22Rv1 (cell line): ENCODE data around the gene RAD50.

Experiments
- CTCF ChIP-seq: fragments of 450-650 bp; IDR thresholded peaks from 2 replicates; pipeline ENCODE4 v1.5.1; 2017; ENCODE audit warnings: mild to moderate bottlenecking
- ZFX ChIP-seq: fragments of 450-650 bp; IDR thresholded peaks from 2 replicates; pipeline ENCODE4 v1.6.1; 2017; ENCODE audit warnings: antibody characterized with exemption, borderline replicate concordance

DNA sequence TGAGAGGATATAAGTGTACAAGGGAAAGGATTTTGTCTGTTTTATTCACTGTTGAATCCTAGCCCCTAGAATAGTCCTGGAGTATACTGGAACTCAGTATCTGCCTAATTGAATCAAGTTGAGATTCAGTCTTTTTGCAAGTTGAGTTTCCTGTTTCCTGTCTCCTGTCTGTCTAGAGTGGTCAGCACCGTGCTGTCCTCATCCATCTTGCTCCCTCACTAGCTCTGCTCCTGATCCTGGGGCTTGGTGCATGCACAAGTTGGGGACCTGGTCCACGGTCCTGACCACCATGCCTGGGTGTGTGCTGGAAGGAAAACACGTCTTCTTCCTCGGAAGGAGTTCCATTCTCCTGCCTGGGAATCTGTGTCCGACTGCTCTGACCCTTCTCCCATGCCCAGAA is 16.6 kb upstream of the RAD50 start:
- TF ChIP-seq ZFX: no peak
- no peak for TF ChIP-seq CTCF
